Ramos (cell line): ENCODE results near the gene TNFRSF4.

Experiments
- in situ Hi-C: fragments of 300-500 bp; cut with MboI; formaldehyde crosslinking; loops from one replicate; pipeline ENCODE4 v1.14.3; 2022; ENCODE audit warnings: low sequenced_read_pairs; ENCODE audit not compliant: unreplicated experiment

TNFRSF4 gene

GRCh38 chr1:1162597-1163537 lies 51.1 kb downstream of the TNFRSF4 start:
- in situ Hi-C loops = no loop called here

GRCh38 chr1:1161683-1162079 lies 52.3 kb downstream of the TNFRSF4 start:
- in situ Hi-C loops = no loop called here
